ENCODE data around the gene PTGIR. TPM values are rescaled to one million over a fixed set of nuclear protein-coding genes. Genes with fewer than 3 reads are reported as not detected.

Gene PTGIR
- total RNA-seq, 4 donors from 2014 or later, result 0.94 to 2.9 (median 2.3) TPM

- TF ChIP-seq CTCF (IDR thresholded peaks at IDR 0.05; ENCODE audit: low read depth), result no peak
Observed at GRCh38 chr19:46629546-46630025, 4.7 kb upstream of the PTGIR start.

GRCh38 chr19:46626446-46626845 is 1.6 kb upstream of the PTGIR start:
- TF ChIP-seq CTCF (IDR thresholded peaks at IDR 0.05; ENCODE audit: low read depth), result no peak

- no peak for TF ChIP-seq CTCF (IDR thresholded peaks at IDR 0.05; ENCODE audit: low read depth)
Observed at GRCh38 chr19:46625731-46626130, 842 bp upstream of the PTGIR start.

- no peak for TF ChIP-seq CTCF (IDR thresholded peaks at IDR 0.05; ENCODE audit: low read depth)
Observed at GRCh38 chr19:46623915-46624502, 880 bp downstream of the PTGIR start.

- no peak for TF ChIP-seq CTCF (IDR thresholded peaks at IDR 0.05; ENCODE audit: low read depth)
Observed at GRCh38 chr19:46622118-46622446, 2.8 kb downstream of the PTGIR start.

- TF ChIP-seq CTCF (IDR thresholded peaks at IDR 0.05; ENCODE audit: low read depth), result no peak
Observed at GRCh38 chr19:46621191-46622117, 3.4 kb downstream of the PTGIR start.

GRCh38 chr19:46620716-46621115 is 4.2 kb downstream of the PTGIR start:
- TF ChIP-seq CTCF (IDR thresholded peaks at IDR 0.05; ENCODE audit: low read depth), result no peak

Measured in subcutaneous adipose tissue (tissue), 4 donors.